GM12878 (cell line): Measurements from ENCODE around the gene MNT. TPM values are rescaled to one million over a fixed set of nuclear protein-coding genes. Genes with fewer than 3 reads are reported as not detected.

Experiments
- ATAC-seq: fragments of 200-7000 bp; cut with Tn5 transposase; 3 replicates; pipeline ENCODE4 v1.9.1; 2020; ENCODE audit warnings: mild to moderate bottlenecking, moderate library complexity
- BruUV-seq: library from RNA; stranded (reverse); fragments of 400-500 nt; replicated peaks from 2 replicates; lab custom pipeline; 2021; lab: Mats Ljungman, UMichigan
- CTCF ChIA-PET: fragments of 300-600 bp; sonication (Branson Sonifier 250); formaldehyde crosslinking; extraction: SDS; loops from one replicate; lab custom pipeline; 2021; ENCODE audit warnings: inconsistent platforms; lab: Yijun Ruan, JAX
- POLR2A ChIA-PET: fragments of 350-600 bp; formaldehyde crosslinking; extraction: SDS; loops from one replicate; lab custom pipeline; 2021; ENCODE audit warnings: inconsistent platforms; lab: Charles Lee
- RAD21 ChIA-PET: fragments of 300-600 bp; sonication (Branson Sonifier 250); formaldehyde crosslinking; loops from one replicate; lab custom pipeline; 2023; ENCODE audit warnings: antibody characterized with exemption; ENCODE audit not compliant: unreplicated experiment; lab: Charles Lee
- SMC1A ChIA-PET: fragments of 300-600 bp; sonication (Branson Sonifier 250); formaldehyde crosslinking; loops from one replicate; lab custom pipeline; 2023; ENCODE audit not compliant: unreplicated experiment, uncharacterized antibody; lab: Charles Lee
- DNase-seq: peaks from one replicate; pipeline ENCODE4 v3.0.0-alpha.2; 2011; ENCODE audit warnings: low read depth, low spot score
- FAIRE-seq: peaks from 3 replicates; lab custom pipeline; 2011; peaks lifted over from hg19 to GRCh38; lab: Jason Lieb, UNC
- H2AFZ ChIP-seq: 2 replicates; pipeline ENCODE4 v1.6.0; 2011; ENCODE audit warnings: low read depth, low read length, control low read depth; ENCODE audit not compliant: control insufficient read depth
- H3K27ac ChIP-seq: 2 replicates; pipeline ENCODE4 v1.5.1; 2011; ENCODE audit warnings: control low read depth; ENCODE audit not compliant: control insufficient read depth, insufficient read depth
- H3K27me3 ChIP-seq, 2 experiments: replicated peaks in 1 of 2; 2 replicates each; pipeline versions ENCODE4 v1.6.0 to v1.6.1; 2011; ENCODE audit warnings: low read length in 1 of 2; ENCODE audit not compliant: control insufficient read depth in 2 of 2, insufficient read depth in 2 of 2
- H3K36me3 ChIP-seq, 2 experiments: 2 replicates each; pipeline ENCODE4 v1.5.1; 2011; ENCODE audit warnings: low read length in 1 of 2; ENCODE audit not compliant: control insufficient read depth in 2 of 2, insufficient read depth in 2 of 2
- H3K4me1 ChIP-seq: 2 replicates; pipeline ENCODE4 v1.6.1; 2011; ENCODE audit warnings: mild to moderate bottlenecking, low read length, moderate library complexity, mixed read lengths; ENCODE audit not compliant: control insufficient read depth, insufficient read depth
- H3K4me2 ChIP-seq: 2 replicates; pipeline ENCODE4 v1.6.0; 2011; ENCODE audit warnings: control low read depth; ENCODE audit not compliant: control insufficient read depth, insufficient read depth
- H3K4me3 ChIP-seq: fragments of 200-600 bp; sonication (generic); 2 replicates; pipeline ENCODE4 v1.5.1; 2016
- H3K79me2 ChIP-seq: 2 replicates; pipeline ENCODE4 v1.6.0; 2011; ENCODE audit warnings: low read length; ENCODE audit not compliant: control insufficient read depth, insufficient read depth
- H3K9ac ChIP-seq: 2 replicates; pipeline ENCODE4 v1.8.0; 2011; ENCODE audit warnings: low read length, control low read depth, mixed read lengths; ENCODE audit not compliant: control insufficient read depth, insufficient read depth
- H3K9me3 ChIP-seq: replicated peaks from 3 replicates; pipeline ENCODE4 v1.5.1; 2011; ENCODE audit warnings: mild to moderate bottlenecking, low read length; ENCODE audit not compliant: control insufficient read depth, insufficient read depth
- H4K20me1 ChIP-seq: 2 replicates; pipeline ENCODE4 v1.6.0; 2011; ENCODE audit not compliant: control insufficient read depth, insufficient read depth
- BMI1 ChIP-seq: fragments of 450-650 bp; IDR thresholded peaks from 2 replicates; pipeline ENCODE4 v1.6.1; 2016; ENCODE audit warnings: mild to moderate bottlenecking, moderate library complexity, borderline replicate concordance
- EGR1 ChIP-seq, 2 experiments: IDR thresholded peaks; 1 replicate in 1 of 2; 2 replicates in 1 of 2; pipeline ENCODE4 v1.6.1; 2011 to 2012; ENCODE audit warnings: low read depth in 2 of 2, low read length in 2 of 2, borderline replicate concordance in 1 of 2, mild to moderate bottlenecking in 1 of 2, moderate library complexity in 1 of 2
- IKZF1 ChIP-seq: fragments of 450-650 bp; conservative IDR thresholded peaks from 2 replicates; pipeline ENCODE4 v1.6.1; 2017; ENCODE audit warnings: antibody characterized with exemption, mild to moderate bottlenecking
- REST ChIP-seq: IDR thresholded peaks from 2 replicates; pipeline ENCODE4 v1.6.1; 2012; ENCODE audit warnings: mild to moderate bottlenecking, low read depth, low read length
- WGBS: methylation state at CpG from one replicate; pipeline ENCODE4 v1.1.6; 2016; ENCODE audit warnings: low lambda C conversion rate; ENCODE audit not compliant: insufficient replicate concordance, insufficient coverage; ENCODE audit errors: missing lambda C conversion rate; 5-methylcytosine and 5-hydroxymethylcytosine counted together
- in situ Hi-C: fragments of 300-500 bp; cut with MboI; formaldehyde crosslinking; loops from 9 replicates; pipeline ENCODE4 v1.14.3; 2018; ENCODE audit warnings: mixed read lengths
- intact Hi-C: fragments of 100-400 bp; cut with micrococcal nuclease; formaldehyde crosslinking; loops from one replicate; pipeline ENCODE4 v1.14.2; 2022; ENCODE audit not compliant: unreplicated experiment
- polyA plus RNA-seq, 11 experiments: library from polyadenylated mRNA; depleted of rRNA in 4 of 11; unstranded in 6 of 11; stranded (reverse) in 5 of 11; fragments of >200 nt; fragmentation: Nextera tagmentation in 4 of 11; fragmentation: Illumina TruSeq in 1 of 11; extraction: Ambion mirVana in 4 of 11; extraction: Trizol in 1 of 11; gene quantifications; 1 replicate in 1 of 11; 2 replicates in 10 of 11; pipeline versions ENCODE4 v1.2.1 to v1.2.3, GENCODE V29; 2011 to 2016; ENCODE audit warnings: inconsistent platforms in 2 of 11, missing spikeins in 2 of 11, low read depth in 1 of 11
- total RNA-seq, 4 experiments: library from RNA; depleted of rRNA in 3 of 4; stranded (reverse); fragments of >200 nt in 3 of 4; fragmentation: Illumina TruSeq in 1 of 4; extraction: Trizol in 1 of 4; gene quantifications; 2 replicates each; pipeline versions ENCODE4 v1.2.1 to v1.2.3, GENCODE V29; 2013 to 2021

MNT gene
- total and polyA plus RNA-seq, 10 of the 15 experiments (the other 5 are each of a cell fraction or from before 2014, with no cell fraction given) = 0.31 to 15.9 (median 3.8) TPM

GRCh38 chr17:2427215-2427614 is 26.4 kb upstream of the MNT start:
- no peak overlapping the region for H3K27ac ChIP-seq
- ChIA-PET CTCF (interaction anchor here (0.9 to 2.2 kb wide), 2 partner anchors 11 to 44 kb away, joined by 3 to 5 read pairs; no protein-coding TSS in a partner anchor), RAD21 (no interaction called here), SMC1A (interaction anchor here (0.6 to 1.7 kb wide), 3 partner anchors 11 to 44 kb away, joined by 3 to 5 read pairs (median 3); no protein-coding TSS in a partner anchor), POLR2A (interaction anchor here (0.6 kb wide), 1 partner anchor 12 kb away, joined by 4 read pairs; no protein-coding TSS in a partner anchor)
- peaks cover 0 to 3% of the 10 kb centered on the region in 2 experiments; a peak in 2 of 4 replicates for H3K36me3 ChIP-seq
- no peak overlapping the region for H3K4me3 ChIP-seq
- TF ChIP-seq REST (no peak), IKZF1 (no peak), EGR1 (IDR thresholded peaks at IDR 0.05; ENCODE audit: borderline replicate concordance in 1 of 2, low read depth in 2 of 2, low read length in 2 of 2) (no peak), BMI1 (no peak)
- no peaks in the 10 kb centered on the region for H3K79me2 ChIP-seq
- no peaks in the 10 kb centered on the region for H3K4me1 ChIP-seq
- H2AFZ ChIP-seq = no peak overlapping the region
- no peaks in the 10 kb centered on the region for H3K27me3 ChIP-seq
- ATAC-seq (no peak), DNase-seq (no peak), FAIRE-seq (no peak)
- in situ Hi-C loops = no loop called here
- H3K9me3 ChIP-seq = no peaks in the 10 kb centered on the region
- no peaks in the 10 kb centered on the region for H4K20me1 ChIP-seq
- BruUV-seq = no TSS peak
- no peak overlapping the region for H3K9ac ChIP-seq
- intact Hi-C loops = no loop called here
- 84% methylated on average over 2 of the region's 2 CpGs for whole genome bisulfite sequencing
- H3K4me2 ChIP-seq = no peak overlapping the region
